Prostate gland (tissue), 2 donors: ENCODE results near the gene FRMD4A. TPM values are rescaled to one million over a fixed set of nuclear protein-coding genes. Genes with fewer than 3 reads are reported as not detected.

Source experiments
- DNase-seq: peaks from one replicate; pipeline ENCODE4 v3.0.0-alpha.2; 2019; ENCODE audit warnings: low spot score
- H3K27ac ChIP-seq, 2 donors: fragments of 200-600 bp; sonication (generic); 2 replicates each; pipeline ENCODE4 v1.5.1; 2017 to 2019
- H3K27me3 ChIP-seq: fragments of 200-600 bp; sonication (generic); replicated peaks from 2 replicates; pipeline ENCODE4 v1.5.1; 2019; ENCODE audit not compliant: insufficient read depth
- H3K36me3 ChIP-seq, 2 donors: fragments of 200-600 bp; sonication (generic); 1 replicate in 1 of 2; 2 replicates in 1 of 2; pipeline versions ENCODE4 v1.5.1 to v1.8.1; 2017 to 2019
- H3K4me1 ChIP-seq: fragments of 200-600 bp; sonication (generic); replicated peaks from 2 replicates; pipeline ENCODE4 v1.5.1; 2019
- H3K4me3 ChIP-seq, 2 donors: fragments of 200-600 bp; sonication (generic); 2 replicates each; pipeline ENCODE4 v1.5.1; 2017 to 2019
- H3K9me3 ChIP-seq: fragments of 200-600 bp; sonication (generic); 2 replicates; pipeline ENCODE4 v1.5.1; 2017
- CTCF ChIP-seq, 4 experiments: fragments of 200-600 bp in 2 of 4; fragments of 450-650 bp in 2 of 4; sonication (generic) in 2 of 4; IDR thresholded peaks; 1 replicate in 3 of 4; 2 replicates in 1 of 4; pipeline ENCODE4 v1.5.1; 2016 to 2019; ENCODE audit warnings: antibody characterized with exemption in 4 of 4, mild to moderate bottlenecking in 2 of 4, moderate library complexity in 2 of 4
- POLR2A ChIP-seq: fragments of 450-650 bp; IDR thresholded peaks from one replicate; pipeline ENCODE4 v1.6.1; 2016; ENCODE audit warnings: antibody characterized with exemption, mild to moderate bottlenecking
- POLR2AphosphoS5 ChIP-seq: sonication (generic); formaldehyde crosslinking; IDR thresholded peaks from one replicate; pipeline ENCODE4 v1.6.1; 2017; ENCODE audit warnings: antibody characterized with exemption
- WGBS: methylation state at CpG from one replicate; pipeline ENCODE4 v1.1.5; 2018; 5-methylcytosine and 5-hydroxymethylcytosine counted together
- intact Hi-C: fragments of 100-400 bp; cut with DNase I; formaldehyde crosslinking; loops from one replicate; pipeline ENCODE4 v1.14.2; 2022
- total RNA-seq, 2 donors: library from RNA; depleted of rRNA; stranded (reverse); fragments of >200 nt; gene quantifications; one replicate each; pipeline ENCODE4 v1.1.0, GENCODE V29; 2016

Gene FRMD4A
- total RNA-seq, 2 donors from 2014 or later: 38.0 to 53.2 TPM

- intact Hi-C loops: no loop called here
- Histone ChIP-seq H3K36me3 (no peaks in the 10 kb centered on the region), H3K9me3 (no peaks in the 10 kb centered on the region), H3K4me1 (no peaks in the 10 kb centered on the region), H3K4me3 (no peak overlapping the region), H3K27ac (no peak overlapping the region), H3K27me3 (no peaks in the 10 kb centered on the region)
- 22% methylated on average over 5 of the region's 5 CpGs for WGBS
- DNase-seq: no peak
- no peak for TF ChIP-seq CTCF (IDR thresholded peaks at IDR 0.05)
- no peak for TF ChIP-seq POLR2A
- no peak for TF ChIP-seq POLR2AphosphoS5
Observed at GRCh38 chr10:14010101-14010558, 320.6 kb downstream of the FRMD4A start.

- intact Hi-C loops: no loop called here
- 19% methylated on average over 24 of the region's 24 CpGs for WGBS
- peak overlapping the region in 1 of 2 donors; percentile 8 for H3K4me3 ChIP-seq
- H3K36me3 ChIP-seq: no peaks in the 10 kb centered on the region
- H3K27me3 ChIP-seq: no peaks in the 10 kb centered on the region
- TF ChIP-seq POLR2A: no peak
- no peak for TF ChIP-seq CTCF (IDR thresholded peaks at IDR 0.05)
- no peak for TF ChIP-seq POLR2AphosphoS5
- no peaks in the 10 kb centered on the region for H3K4me1 ChIP-seq
- peak overlapping the region; percentile 9 to 22 for H3K27ac ChIP-seq
- no peaks in the 10 kb centered on the region for H3K9me3 ChIP-seq
- DNase-seq: no peak
Observed at GRCh38 chr10:14009371-14010100, 321.2 kb downstream of the FRMD4A start.

GRCh38 chr10:14008740-14009080 lies 322.0 kb downstream of the FRMD4A start:
- no peak for DNase-seq
- no peak for TF ChIP-seq POLR2A
- TF ChIP-seq POLR2AphosphoS5: no peak
- TF ChIP-seq CTCF (IDR thresholded peaks at IDR 0.05): no peak
- H3K27me3 ChIP-seq: no peaks in the 10 kb centered on the region
- peak overlapping the region in 1 of 2 donors; percentile 1 for H3K4me3 ChIP-seq
- no peaks in the 10 kb centered on the region for H3K4me1 ChIP-seq
- WGBS: 40% methylated on average over 9 of the region's 9 CpGs
- no peaks in the 10 kb centered on the region for H3K36me3 ChIP-seq
- H3K27ac ChIP-seq: no peak overlapping the region
- H3K9me3 ChIP-seq: no peaks in the 10 kb centered on the region
- intact Hi-C loops: no loop called here

- 52% methylated on average over 4 of the region's 4 CpGs for WGBS
Observed at GRCh38 chr10:14004536-14004935, 326.2 kb downstream of the FRMD4A start.

More at GRCh38 chr10:14004536-14004935, 326.2 kb downstream of the FRMD4A start:
- Histone ChIP-seq H3K4me1 (no peaks in the 10 kb centered on the region), H3K27me3 (no peaks in the 10 kb centered on the region), H3K36me3 (no peaks in the 10 kb centered on the region), H3K27ac (no peak overlapping the region), H3K9me3 (no peaks in the 10 kb centered on the region), H3K4me3 (no peak overlapping the region)
- TF ChIP-seq CTCF (IDR thresholded peaks at IDR 0.05) (no peak), POLR2AphosphoS5 (no peak), POLR2A (no peak)
- DNase-seq: no peak
- intact Hi-C loops: no loop called here
